ENCODE measurements around the gene PAPPA2. TPM values are rescaled to one million over a fixed set of nuclear protein-coding genes. Genes with fewer than 3 reads are reported as not detected.

The PAPPA2 gene
- total RNA-seq, 1 experiment from 2014 or later, result 0.03 TPM

DNA sequence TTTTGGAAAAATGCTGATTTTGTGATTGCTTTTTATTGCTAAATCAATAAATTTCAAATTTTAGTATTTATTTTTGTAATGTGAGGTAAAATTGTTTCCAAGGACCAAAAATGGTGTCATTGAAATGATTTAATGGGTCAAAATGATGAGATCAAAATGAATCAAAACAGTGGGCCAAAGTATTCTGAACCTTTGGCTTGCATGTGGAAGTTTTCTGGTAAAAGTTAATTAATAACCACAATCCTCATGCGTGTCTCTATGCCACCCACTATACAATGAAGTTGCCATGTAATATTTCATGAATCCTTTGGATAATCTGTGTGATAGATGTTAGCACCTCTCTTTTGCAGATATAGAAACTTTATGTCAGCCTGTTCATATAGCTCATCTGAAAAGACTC is 83.8 kb downstream of the PAPPA2 start:
- in situ Hi-C loops (cut with HindIII; ENCODE audit: low pct_unique_long_range_greater_than_20kb, low sequenced_read_pairs), result no loop called here
- H3K27me3 ChIP-seq (ENCODE audit: control insufficient read depth, insufficient read depth, low read length), result no peaks in the 10 kb centered on the region; the same call in 1 of the 2 replicates
- H3K4me1 ChIP-seq (ENCODE audit: control insufficient read depth, insufficient read depth, low read length), result no peaks in the 10 kb centered on the region
- intact Hi-C loops (cut with micrococcal nuclease; ENCODE audit: unreplicated experiment), result loop anchor here (5.0 kb wide), 1 partner anchor 170 kb away; no protein-coding TSS in a partner anchor
- no peak overlapping the region for H3K27ac ChIP-seq (ENCODE audit: low read length)
- TF ChIP-seq TCF7L2 (IDR thresholded peaks at IDR 0.05; ENCODE audit: low read depth, low read length) (no peak), POLR2AphosphoS5 (IDR thresholded peaks at IDR 0.05; ENCODE audit: low read depth, low read length) (no peak), SIN3A (IDR thresholded peaks at IDR 0.05; ENCODE audit: borderline replicate concordance, insufficient read depth, low read depth, low read length) (no peak)
- TF ChIP-seq, protein P1, sequence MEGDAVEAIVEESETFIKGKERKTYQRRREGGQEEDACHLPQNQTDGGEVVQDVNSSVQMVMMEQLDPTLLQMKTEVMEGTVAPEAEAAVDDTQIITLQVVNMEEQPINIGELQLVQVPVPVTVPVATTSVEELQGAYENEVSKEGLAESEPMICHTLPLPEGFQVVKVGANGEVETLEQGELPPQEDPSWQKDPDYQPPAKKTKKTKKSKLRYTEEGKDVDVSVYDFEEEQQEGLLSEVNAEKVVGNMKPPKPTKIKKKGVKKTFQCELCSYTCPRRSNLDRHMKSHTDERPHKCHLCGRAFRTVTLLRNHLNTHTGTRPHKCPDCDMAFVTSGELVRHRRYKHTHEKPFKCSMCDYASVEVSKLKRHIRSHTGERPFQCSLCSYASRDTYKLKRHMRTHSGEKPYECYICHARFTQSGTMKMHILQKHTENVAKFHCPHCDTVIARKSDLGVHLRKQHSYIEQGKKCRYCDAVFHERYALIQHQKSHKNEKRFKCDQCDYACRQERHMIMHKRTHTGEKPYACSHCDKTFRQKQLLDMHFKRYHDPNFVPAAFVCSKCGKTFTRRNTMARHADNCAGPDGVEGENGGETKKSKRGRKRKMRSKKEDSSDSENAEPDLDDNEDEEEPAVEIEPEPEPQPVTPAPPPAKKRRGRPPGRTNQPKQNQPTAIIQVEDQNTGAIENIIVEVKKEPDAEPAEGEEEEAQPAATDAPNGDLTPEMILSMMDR (IDR thresholded peaks at IDR 0.05), result no peak
- TF ChIP-seq, protein P2, sequence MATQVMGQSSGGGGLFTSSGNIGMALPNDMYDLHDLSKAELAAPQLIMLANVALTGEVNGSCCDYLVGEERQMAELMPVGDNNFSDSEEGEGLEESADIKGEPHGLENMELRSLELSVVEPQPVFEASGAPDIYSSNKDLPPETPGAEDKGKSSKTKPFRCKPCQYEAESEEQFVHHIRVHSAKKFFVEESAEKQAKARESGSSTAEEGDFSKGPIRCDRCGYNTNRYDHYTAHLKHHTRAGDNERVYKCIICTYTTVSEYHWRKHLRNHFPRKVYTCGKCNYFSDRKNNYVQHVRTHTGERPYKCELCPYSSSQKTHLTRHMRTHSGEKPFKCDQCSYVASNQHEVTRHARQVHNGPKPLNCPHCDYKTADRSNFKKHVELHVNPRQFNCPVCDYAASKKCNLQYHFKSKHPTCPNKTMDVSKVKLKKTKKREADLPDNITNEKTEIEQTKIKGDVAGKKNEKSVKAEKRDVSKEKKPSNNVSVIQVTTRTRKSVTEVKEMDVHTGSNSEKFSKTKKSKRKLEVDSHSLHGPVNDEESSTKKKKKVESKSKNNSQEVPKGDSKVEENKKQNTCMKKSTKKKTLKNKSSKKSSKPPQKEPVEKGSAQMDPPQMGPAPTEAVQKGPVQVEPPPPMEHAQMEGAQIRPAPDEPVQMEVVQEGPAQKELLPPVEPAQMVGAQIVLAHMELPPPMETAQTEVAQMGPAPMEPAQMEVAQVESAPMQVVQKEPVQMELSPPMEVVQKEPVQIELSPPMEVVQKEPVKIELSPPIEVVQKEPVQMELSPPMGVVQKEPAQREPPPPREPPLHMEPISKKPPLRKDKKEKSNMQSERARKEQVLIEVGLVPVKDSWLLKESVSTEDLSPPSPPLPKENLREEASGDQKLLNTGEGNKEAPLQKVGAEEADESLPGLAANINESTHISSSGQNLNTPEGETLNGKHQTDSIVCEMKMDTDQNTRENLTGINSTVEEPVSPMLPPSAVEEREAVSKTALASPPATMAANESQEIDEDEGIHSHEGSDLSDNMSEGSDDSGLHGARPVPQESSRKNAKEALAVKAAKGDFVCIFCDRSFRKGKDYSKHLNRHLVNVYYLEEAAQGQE (IDR thresholded peaks at IDR 0.05; ENCODE audit: insufficient read depth in 1 of 2, low read depth in 2 of 2, low read length in 1 of 2), result no peak
- DNase-seq (ENCODE audit: low read depth, low spot score) (no peak), ATAC-seq (no peak)
- H3K4me3 ChIP-seq (ENCODE audit: low read depth in 2 of 2, low read length in 2 of 2), result no peak overlapping the region
- no TSS peak for BruUV-seq (replicated peaks)
- no peaks in the 10 kb centered on the region for H3K9me3 ChIP-seq (ENCODE audit: control insufficient read depth, insufficient read depth, low read depth, low read length)
- no peaks in the 10 kb centered on the region for H3K36me3 ChIP-seq (ENCODE audit: control insufficient read depth, insufficient read depth, low read length)
- CTCF ChIA-PET, result no interaction called here
- POLR2A ChIA-PET, result no interaction called here

DNA sequence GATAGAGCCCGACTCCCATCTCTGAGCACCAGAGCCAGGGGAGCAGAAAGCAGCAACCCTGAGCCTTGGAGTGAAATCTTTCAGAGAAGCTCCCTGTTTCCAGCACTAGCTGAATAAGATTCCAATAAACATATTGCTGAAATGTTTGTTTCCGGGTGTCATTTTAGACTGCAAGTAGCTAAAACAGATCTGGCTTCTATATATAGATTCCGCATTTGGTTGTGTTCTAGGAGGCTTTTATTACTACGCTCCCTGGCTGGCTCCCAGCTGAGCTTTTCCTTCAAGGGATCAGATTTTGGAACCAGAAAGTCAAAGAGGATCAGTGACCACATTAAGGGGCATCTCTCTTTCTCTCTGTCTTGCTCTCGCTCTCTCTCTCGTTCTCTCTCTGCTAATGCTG is 88.2 kb downstream of the PAPPA2 start:
- CTCF ChIA-PET, result no interaction called here
- DNase-seq (ENCODE audit: low read depth, low spot score), result no peak
- in situ Hi-C loops (cut with HindIII; ENCODE audit: low pct_unique_long_range_greater_than_20kb, low sequenced_read_pairs), result no loop called here
- no peak for ATAC-seq
- Histone ChIP-seq H3K27ac (ENCODE audit: low read length) (no peak overlapping the region), H3K9me3 (ENCODE audit: control insufficient read depth, insufficient read depth, low read depth, low read length) (no peaks in the 10 kb centered on the region), H3K4me3 (ENCODE audit: low read depth in 2 of 2, low read length in 2 of 2) (no peak overlapping the region), H3K27me3 (ENCODE audit: control insufficient read depth, insufficient read depth, low read length) (peaks cover 2% of the 10 kb centered on the region; the same call in 1 of the 2 replicates), H3K4me1 (ENCODE audit: control insufficient read depth, insufficient read depth, low read length) (no peaks in the 10 kb centered on the region), H3K36me3 (ENCODE audit: control insufficient read depth, insufficient read depth, low read length) (no peaks in the 10 kb centered on the region)
- no TSS peak for BruUV-seq (replicated peaks)
- intact Hi-C loops (cut with micrococcal nuclease; ENCODE audit: unreplicated experiment), result no loop called here
- TF ChIP-seq SIN3A (IDR thresholded peaks at IDR 0.05; ENCODE audit: borderline replicate concordance, insufficient read depth, low read depth, low read length) (no peak), POLR2AphosphoS5 (IDR thresholded peaks at IDR 0.05; ENCODE audit: low read depth, low read length) (no peak), TCF7L2 (IDR thresholded peaks at IDR 0.05; ENCODE audit: low read depth, low read length) (no peak)
- TF ChIP-seq, protein P1 (IDR thresholded peaks at IDR 0.05), result no peak
- TF ChIP-seq, protein P2 (IDR thresholded peaks at IDR 0.05; ENCODE audit: insufficient read depth in 1 of 2, low read depth in 2 of 2, low read length in 1 of 2), result no peak
- POLR2A ChIA-PET, result no interaction called here
